Endothelial cell of umbilical vein (primary cell): ENCODE measurements around the gene LEAP2.

Source experiments
- CTCF ChIP-seq, 2 donors: IDR thresholded peaks; 1 replicate in 1 of 2; 2 replicates in 1 of 2; pipeline ENCODE4 v1.5.1; 2011; ENCODE audit warnings: low read length in 2 of 2, mild to moderate bottlenecking in 2 of 2, moderate library complexity in 2 of 2, control low read depth in 1 of 2, inconsistent platforms in 1 of 2, low read depth in 1 of 2; ENCODE audit not compliant: insufficient read depth in 1 of 2; ENCODE audit errors: extremely low read depth in 1 of 2
- EZH2 ChIP-seq: IDR thresholded peaks from 2 replicates; pipeline ENCODE4 v1.6.1; 2012; ENCODE audit warnings: borderline replicate concordance, low read depth, mild to moderate bottlenecking, moderate library complexity, low read length, inconsistent platforms; ENCODE audit not compliant: severe bottlenecking
- JUN ChIP-seq: IDR thresholded peaks from 2 replicates; pipeline ENCODE4 v1.6.1; 2011; ENCODE audit warnings: borderline replicate concordance, low read depth; ENCODE audit not compliant: insufficient read length, insufficient read depth
- MAX ChIP-seq: IDR thresholded peaks from 2 replicates; pipeline ENCODE4 v1.6.1; 2011; ENCODE audit not compliant: insufficient read depth, insufficient read length
- MYC ChIP-seq: IDR thresholded peaks from one replicate; pipeline ENCODE4 v1.6.1; 2011; ENCODE audit warnings: mild to moderate bottlenecking, low read depth, low read length
- POLR2A ChIP-seq: IDR thresholded peaks from 2 replicates; pipeline ENCODE4 v1.6.1; 2012; ENCODE audit warnings: low read depth, mild to moderate bottlenecking, control low read depth, low read length
- POLR2AphosphoS5 ChIP-seq: IDR thresholded peaks from 2 replicates; pipeline ENCODE4 v1.6.1; 2012; ENCODE audit warnings: low read depth, mild to moderate bottlenecking, control low read depth, low read length, moderate library complexity; ENCODE audit not compliant: insufficient read depth

- TF ChIP-seq CTCF (IDR thresholded peaks at IDR 0.05; ENCODE audit: extremely low read depth in 1 of 2, insufficient read depth in 1 of 2, low read depth in 1 of 2, low read length in 2 of 2) (no peak), POLR2AphosphoS5 (no peak), MYC (no peak), MAX (no peak), POLR2A (no peak), JUN (no peak), EZH2 (no peak)
Observed at GRCh38 chr5:132887283-132887682, 13.8 kb downstream of the LEAP2 start.
